Duodenal mucosa (tissue), 2 donors: ENCODE results near the gene MARK1.

Experiments
- H3K27ac ChIP-seq: one replicate; pipeline ENCODE4 v1.7.0; 2013; ENCODE audit warnings: low read depth, low read length
- H3K27me3 ChIP-seq, 2 donors: one replicate each; pipeline ENCODE4 v1.7.0; 2013; ENCODE audit warnings: low read length in 2 of 2, control low read depth in 1 of 2; ENCODE audit not compliant: insufficient read depth in 2 of 2, control insufficient read depth in 1 of 2
- H3K36me3 ChIP-seq, 2 donors: one replicate each; pipeline ENCODE4 v1.7.0; 2013; ENCODE audit warnings: low read length in 2 of 2, control low read depth in 1 of 2; ENCODE audit not compliant: insufficient read depth in 2 of 2, control insufficient read depth in 1 of 2
- H3K4me1 ChIP-seq, 2 donors: one replicate each; pipeline ENCODE4 v1.7.0; 2013; ENCODE audit warnings: low read length in 2 of 2, control low read depth in 1 of 2; ENCODE audit not compliant: insufficient read depth in 2 of 2, control insufficient read depth in 1 of 2
- H3K4me3 ChIP-seq, 2 donors: one replicate each; pipeline ENCODE4 v1.7.0; 2013; ENCODE audit warnings: low read length in 2 of 2, low read depth in 1 of 2
- H3K9ac ChIP-seq, 2 donors: one replicate each; pipeline ENCODE4 v1.7.0; 2013; ENCODE audit warnings: low read length in 2 of 2, low read depth in 1 of 2
- H3K9me3 ChIP-seq, 2 donors: one replicate each; pipeline ENCODE4 v1.7.0; 2013; ENCODE audit warnings: low read length in 2 of 2, control low read depth in 1 of 2; ENCODE audit not compliant: control insufficient read depth in 1 of 2

Gene MARK1

DNA sequence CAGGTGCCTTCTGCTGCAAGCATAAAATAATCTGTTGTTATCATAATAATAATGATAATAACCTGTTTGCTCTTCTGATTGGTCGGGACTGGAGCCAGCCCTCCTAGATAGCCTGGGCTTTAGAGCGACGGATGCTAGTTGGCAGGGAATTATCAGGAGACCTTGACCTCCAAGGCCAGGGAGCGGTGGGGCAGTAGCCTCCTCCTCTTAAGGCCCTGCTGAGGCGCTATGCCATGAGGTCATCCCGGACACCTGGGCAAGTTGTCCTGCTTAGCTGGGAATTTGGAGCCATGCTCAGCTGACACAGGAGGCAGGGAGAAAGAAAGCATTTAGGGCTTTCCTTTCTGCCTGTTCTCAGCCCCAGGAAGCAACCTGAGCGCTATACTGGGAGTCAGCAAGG lies 177.8 kb downstream of the MARK1 start:
- Histone ChIP-seq H3K27ac (no peak overlapping the region), H3K4me1 (peaks cover 35% of the 10 kb centered on the region in 2 donors), H3K9ac (no peak overlapping the region), H3K4me3 (no peak overlapping the region), H3K36me3 (no peaks in the 10 kb centered on the region), H3K27me3 (no peaks in the 10 kb centered on the region), H3K9me3 (no peaks in the 10 kb centered on the region)

GRCh38 chr1:220706480-220706879 lies 178.5 kb downstream of the MARK1 start:
- Histone ChIP-seq H3K9me3 (no peaks in the 10 kb centered on the region), H3K27me3 (no peaks in the 10 kb centered on the region), H3K4me1 (peaks cover 35 to 37% of the 10 kb centered on the region in 2 donors), H3K27ac (no peak overlapping the region), H3K4me3 (no peak overlapping the region), H3K9ac (no peak overlapping the region), H3K36me3 (no peaks in the 10 kb centered on the region)

GRCh38 chr1:220707160-220707559 lies 179.2 kb downstream of the MARK1 start:
- Histone ChIP-seq H3K9ac (no peak overlapping the region), H3K4me3 (no peak overlapping the region), H3K36me3 (no peaks in the 10 kb centered on the region), H3K4me1 (peaks cover 35 to 39% of the 10 kb centered on the region in 2 donors), H3K9me3 (no peaks in the 10 kb centered on the region), H3K27me3 (no peaks in the 10 kb centered on the region), H3K27ac (no peak overlapping the region)

- H3K4me1 ChIP-seq, result peaks cover 35 to 39% of the 10 kb centered on the region in 2 donors
- H3K4me3 ChIP-seq, result no peak overlapping the region
- no peak overlapping the region for H3K27ac ChIP-seq
- H3K27me3 ChIP-seq, result no peaks in the 10 kb centered on the region
- H3K9me3 ChIP-seq, result no peaks in the 10 kb centered on the region
- H3K36me3 ChIP-seq, result no peaks in the 10 kb centered on the region
- H3K9ac ChIP-seq, result no peak overlapping the region
These were observed 180.3 kb downstream of the MARK1 start for GRCh38 chr1:220708244-220708643.

DNA sequence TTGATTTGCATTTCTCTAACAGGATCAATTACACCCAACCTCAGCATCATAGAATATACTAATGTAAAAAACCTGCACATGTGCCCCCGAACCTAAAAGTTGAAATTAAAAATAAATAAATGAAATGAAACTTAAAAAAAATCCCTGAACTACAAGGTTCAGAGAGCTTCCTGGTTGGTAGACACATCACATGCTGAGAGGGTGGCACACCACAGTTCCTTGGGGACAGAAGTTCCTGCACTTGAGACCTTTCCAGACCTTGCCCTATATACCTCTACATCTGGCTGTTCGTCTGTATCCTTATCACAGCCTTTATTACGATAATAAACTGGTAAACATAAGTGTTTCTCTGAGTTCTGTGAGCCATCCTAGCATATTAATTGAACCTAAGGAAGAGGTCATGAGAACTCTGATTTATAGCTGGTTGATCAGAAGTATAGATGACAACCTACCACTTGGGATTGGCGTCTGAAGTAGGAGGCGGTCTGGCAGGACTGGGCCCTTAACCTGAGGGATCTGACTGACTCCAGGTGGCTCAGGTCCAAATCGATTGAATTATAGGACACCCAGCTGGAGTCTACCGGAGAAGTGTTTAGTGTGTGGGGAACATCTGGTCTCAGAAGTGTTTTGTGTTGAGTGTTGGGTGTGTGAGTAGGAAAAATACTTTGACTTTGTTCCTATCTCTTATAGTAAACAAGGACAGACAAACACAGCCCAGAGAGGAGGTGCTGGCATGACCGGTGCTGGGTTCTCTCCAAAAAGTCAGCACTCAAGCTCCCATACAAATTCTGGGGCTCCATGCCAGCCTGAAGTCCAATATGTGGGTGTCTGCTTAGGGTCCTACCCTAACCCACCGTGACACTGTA lies 181.2 kb downstream of the MARK1 start:
- peaks cover 35 to 39% of the 10 kb centered on the region in 2 donors for H3K4me1 ChIP-seq
- H3K4me3 ChIP-seq, result no peak overlapping the region
- no peaks in the 10 kb centered on the region for H3K27me3 ChIP-seq
- H3K27ac ChIP-seq, result no peak overlapping the region
- H3K9me3 ChIP-seq, result no peaks in the 10 kb centered on the region
- H3K9ac ChIP-seq, result no peak overlapping the region
- H3K36me3 ChIP-seq, result no peaks in the 10 kb centered on the region

DNA sequence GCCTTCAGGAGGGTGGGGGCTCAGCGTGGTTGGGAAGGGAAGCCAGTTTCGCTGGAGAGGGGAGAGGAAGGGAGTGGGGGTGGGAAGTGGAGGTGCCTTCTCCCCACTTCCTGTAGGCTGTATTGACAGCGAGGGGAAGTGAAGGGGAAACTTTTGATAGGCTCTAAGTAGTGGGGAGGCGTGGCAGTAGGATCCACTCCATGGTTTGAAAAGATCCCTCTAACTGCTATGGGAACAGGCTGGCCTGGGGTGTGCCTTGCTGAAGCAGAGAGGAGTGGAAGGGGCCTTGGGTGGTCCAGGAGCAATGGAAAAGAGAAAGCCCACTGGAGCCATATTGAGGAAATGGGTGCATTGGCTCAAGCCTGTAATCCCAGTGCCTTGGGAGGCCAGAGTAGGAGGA lies 182.4 kb downstream of the MARK1 start:
- no peaks in the 10 kb centered on the region for H3K9me3 ChIP-seq
- no peaks in the 10 kb centered on the region for H3K36me3 ChIP-seq
- H3K4me1 ChIP-seq, result peaks cover 30 to 33% of the 10 kb centered on the region in 2 donors
- H3K27ac ChIP-seq, result no peak overlapping the region
- no peak overlapping the region for H3K4me3 ChIP-seq
- no peaks in the 10 kb centered on the region for H3K27me3 ChIP-seq
- no peak overlapping the region for H3K9ac ChIP-seq

GRCh38 chr1:220711056-220711809 lies 183.3 kb downstream of the MARK1 start:
- Histone ChIP-seq H3K27ac (no peak overlapping the region), H3K9me3 (no peaks in the 10 kb centered on the region), H3K9ac (no peak overlapping the region), H3K36me3 (no peaks in the 10 kb centered on the region), H3K4me1 (peaks cover 23 to 25% of the 10 kb centered on the region in 2 donors), H3K4me3 (no peak overlapping the region), H3K27me3 (no peaks in the 10 kb centered on the region)
